GDM1 (cell line): ENCODE data around the gene SBF2.
A peak's percentile ranks its signal among the peaks of the same experiment; 100 is the strongest.
"Not testable (repeated sequence)": the region's sequence is repeated elsewhere in the genome, so short reads cannot be mapped to it uniquely, and the experiment has no call there.

Source experiments
- DNase-seq: peaks from one replicate; lab custom pipeline; 2025; lab: John Stamatoyannopoulos, UW

Gene SBF2

DNA sequence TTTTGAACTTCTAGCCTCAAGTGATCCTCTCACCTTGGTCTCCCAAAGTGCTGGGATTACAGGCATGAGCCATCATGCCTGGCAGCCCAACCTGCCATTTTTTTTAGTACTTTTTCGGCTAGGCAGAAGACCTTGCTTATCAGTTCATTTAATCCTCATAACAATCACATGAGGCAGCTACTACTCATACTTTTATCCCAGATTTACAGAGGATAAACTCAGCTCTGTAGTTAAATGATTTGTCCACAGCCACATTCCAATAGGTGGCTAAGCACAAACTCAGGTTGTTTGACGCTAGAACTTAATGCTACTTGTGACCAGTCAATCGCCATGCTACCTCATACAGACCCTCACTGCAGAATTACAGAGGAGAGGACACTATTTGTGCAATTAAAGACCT, 28.1 kb downstream of the SBF2 start:
- no peak for DNase-seq

DNA sequence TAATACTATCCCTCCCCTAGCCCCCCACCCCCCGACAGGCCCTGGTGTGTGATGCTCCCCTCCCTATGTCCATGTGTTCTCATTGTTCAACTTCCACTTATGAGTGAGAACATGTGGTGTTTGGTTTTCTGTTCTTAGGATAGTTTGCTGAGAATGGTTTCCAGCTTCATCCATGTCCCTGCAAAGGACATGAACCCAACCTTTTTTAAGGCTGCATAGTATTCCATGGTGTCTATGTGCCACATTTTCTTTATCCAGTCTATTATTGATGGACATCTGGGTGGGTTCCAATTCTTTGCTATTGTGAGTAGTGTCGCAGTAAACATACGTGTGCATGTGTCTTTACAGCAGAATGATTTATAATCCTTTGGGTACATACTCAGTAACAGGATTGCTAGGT, 29.3 kb downstream of the SBF2 start:
- not testable (repeated sequence) for DNase-seq

DNA sequence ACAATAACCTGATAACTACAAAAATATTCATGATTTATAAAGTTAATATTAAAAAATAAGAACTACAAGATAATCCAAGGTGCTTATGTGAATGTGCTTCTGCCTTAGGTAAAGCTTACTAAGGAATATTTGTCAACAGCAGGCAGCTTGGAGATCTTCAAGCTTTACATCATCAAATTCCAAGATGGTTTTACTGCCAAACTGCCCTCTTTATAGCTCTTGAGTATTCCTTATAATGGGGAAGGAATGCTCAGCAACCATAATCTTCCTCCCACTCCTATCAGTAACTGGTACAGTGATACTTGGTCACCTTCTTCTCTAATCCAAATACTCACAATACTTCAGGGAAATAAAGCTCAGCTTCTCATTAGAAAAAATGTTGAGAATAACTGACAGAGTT, 30.1 kb downstream of the SBF2 start:
- DNase-seq = no peak

DNA sequence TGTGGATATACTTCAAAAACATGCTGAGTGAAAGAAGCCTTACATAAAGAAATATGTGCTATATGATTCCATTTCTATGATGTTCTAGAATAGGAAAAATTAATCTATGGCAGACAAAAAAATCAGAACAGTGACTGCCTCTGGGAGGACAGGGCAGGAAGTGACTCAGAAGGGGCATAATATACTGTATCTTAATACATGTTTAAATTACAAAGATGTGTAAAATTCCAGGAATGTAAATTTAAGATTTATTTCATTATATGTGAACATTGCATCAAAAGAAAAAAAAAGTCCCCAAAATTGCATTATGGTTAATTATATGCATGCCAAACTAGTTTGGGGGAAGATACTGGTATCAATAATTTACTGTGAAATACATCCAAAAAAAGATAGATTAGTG, 32.2 kb downstream of the SBF2 start:
- no peak for DNase-seq

GRCh38 chr11:10257478-10257877, 36.5 kb downstream of the SBF2 start:
- no peak for DNase-seq

- no peak for DNase-seq
Observed at GRCh38 chr11:10255388-10256125, 38.5 kb downstream of the SBF2 start.

DNA sequence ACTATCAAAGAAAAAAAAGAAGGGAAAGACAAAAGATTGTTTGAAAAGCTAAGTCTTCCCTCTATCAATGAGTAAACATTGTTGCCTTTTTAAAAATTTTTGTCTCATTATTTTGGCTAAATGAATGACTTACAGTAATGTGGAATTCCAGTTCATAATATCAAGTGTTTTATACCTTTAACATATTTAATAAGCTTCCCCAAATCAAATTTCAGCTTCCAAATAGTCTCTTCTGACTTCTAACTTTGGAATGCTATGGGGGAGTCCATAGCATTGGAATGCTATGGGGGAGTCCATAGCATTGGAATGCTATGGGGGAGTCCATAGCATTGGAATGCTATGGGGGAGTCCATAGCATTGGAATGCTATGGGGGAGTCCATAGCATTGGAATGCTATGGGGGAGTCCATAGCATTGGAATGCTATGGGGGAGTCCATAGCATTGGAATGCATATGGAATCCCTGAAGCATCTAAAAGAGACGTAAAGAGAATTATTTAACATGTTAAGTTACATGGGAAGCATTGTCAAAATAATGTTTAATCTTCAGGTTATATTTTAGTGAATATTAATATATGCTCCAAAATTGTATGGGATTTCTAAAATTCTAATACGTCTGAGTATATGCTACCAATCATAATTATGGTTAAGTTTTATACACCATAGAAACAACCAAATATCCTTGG, 44.4 kb downstream of the SBF2 start:
- not testable (repeated sequence) for DNase-seq

GRCh38 chr11:10247011-10247410, 47.0 kb downstream of the SBF2 start:
- DNase-seq = no peak

DNA sequence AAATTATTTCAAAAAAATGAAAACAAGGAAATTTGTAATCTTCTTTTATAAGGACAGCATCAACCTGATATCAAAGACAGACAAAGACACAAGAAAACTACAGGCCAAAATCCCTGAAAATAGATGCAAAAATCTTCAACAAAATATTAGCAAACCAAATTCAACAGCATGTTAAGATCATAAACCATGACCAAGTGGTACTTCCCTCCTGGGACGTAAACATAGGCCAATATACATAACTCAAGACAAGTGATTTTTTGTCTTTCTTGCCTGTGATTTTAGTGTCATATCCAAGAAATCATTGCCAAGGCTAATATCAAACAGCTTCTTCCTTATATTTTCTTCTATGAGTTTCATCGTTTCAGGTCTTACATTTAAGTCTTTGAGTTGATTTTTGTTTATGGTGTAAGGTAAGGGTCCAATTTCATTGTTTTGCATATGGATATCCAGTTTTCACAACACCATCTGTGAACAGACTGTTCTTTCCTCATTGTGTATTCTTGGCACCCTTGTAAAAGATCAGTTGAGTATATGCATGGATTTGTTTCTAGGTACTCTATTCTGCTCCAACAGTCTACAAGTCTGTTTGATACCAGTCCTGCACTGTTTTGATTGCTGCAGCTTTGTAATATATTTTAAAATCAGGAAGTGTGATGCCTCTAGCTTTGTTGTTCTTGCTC, 50.0 kb downstream of the SBF2 start:
- no peak for DNase-seq

GRCh38 chr11:10236840-10237239, 57.2 kb downstream of the SBF2 start:
- DNase-seq = no peak

DNA sequence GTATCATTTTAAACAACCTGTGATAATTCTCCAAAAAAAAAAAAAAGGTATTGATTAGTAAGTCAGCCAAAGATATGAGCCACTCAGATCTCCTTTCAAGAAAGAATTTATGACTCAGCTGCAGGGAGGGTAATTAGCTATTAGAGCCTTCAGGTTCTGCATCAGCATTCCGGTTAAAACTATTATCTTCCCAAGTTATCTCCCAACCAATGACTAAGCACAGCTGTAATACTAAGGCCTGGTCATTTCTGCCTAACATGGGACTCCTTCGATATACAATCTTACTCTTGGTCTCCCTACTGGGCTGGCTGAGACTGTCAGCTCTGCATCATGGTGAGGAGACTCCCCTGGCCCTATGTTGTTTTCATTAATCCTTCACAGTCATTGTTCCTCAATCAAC, 60.4 kb downstream of the SBF2 start:
- no peak for DNase-seq

DNA sequence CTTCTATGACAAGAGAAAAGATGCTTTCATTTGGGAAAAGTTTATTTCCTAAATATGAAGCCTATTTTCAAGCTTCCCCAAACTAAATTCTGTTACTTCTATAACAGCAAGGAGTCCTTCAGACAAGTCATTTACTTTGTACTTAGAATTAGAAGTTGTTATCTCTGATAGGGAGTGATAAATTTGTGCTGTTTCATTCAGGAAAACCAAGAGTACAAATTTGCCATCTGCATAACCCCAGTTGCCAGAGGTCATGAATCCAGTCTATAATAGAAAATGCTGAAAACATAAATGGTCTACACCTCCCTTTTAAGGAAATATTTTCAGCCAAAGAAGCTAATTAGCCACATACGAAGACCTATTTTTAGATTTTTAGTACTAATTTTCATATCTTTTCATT, 61.3 kb downstream of the SBF2 start:
- DNase-seq = no peak

GRCh38 chr11:10231803-10232202, 62.2 kb downstream of the SBF2 start:
- DNase-seq = not testable (repeated sequence)

GRCh38 chr11:10225553-10225952, 68.5 kb downstream of the SBF2 start:
- DNase-seq = no peak

- no peak for DNase-seq
Observed at GRCh38 chr11:10222399-10222798, 71.6 kb downstream of the SBF2 start.

- no peak for DNase-seq
Observed at GRCh38 chr11:10221342-10221741, 72.7 kb downstream of the SBF2 start.

GRCh38 chr11:10211470-10211869, 82.5 kb downstream of the SBF2 start:
- DNase-seq = no peak

DNA sequence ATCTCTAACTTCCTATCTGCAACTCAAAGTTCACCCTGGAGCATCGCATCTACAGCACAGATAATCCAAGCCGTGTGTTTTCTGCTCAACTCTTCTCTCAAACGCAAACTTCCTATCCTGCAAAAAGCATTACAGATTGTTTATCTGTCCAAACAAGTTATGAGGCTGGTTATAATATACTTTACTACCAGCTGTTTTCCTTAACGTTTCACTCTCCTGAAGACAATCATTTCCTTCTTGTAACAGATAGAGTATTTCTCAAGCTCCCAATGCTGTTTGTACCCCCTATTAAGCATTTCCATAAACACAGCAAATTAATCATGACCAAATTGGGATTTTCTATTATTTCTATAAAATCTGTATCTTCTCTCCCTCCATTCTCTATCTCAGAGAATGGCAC, 84.7 kb downstream of the SBF2 start:
- no peak for DNase-seq

- peak; percentile 19 for DNase-seq
Observed at GRCh38 chr11:10208131-10208575, 85.9 kb downstream of the SBF2 start.

DNA sequence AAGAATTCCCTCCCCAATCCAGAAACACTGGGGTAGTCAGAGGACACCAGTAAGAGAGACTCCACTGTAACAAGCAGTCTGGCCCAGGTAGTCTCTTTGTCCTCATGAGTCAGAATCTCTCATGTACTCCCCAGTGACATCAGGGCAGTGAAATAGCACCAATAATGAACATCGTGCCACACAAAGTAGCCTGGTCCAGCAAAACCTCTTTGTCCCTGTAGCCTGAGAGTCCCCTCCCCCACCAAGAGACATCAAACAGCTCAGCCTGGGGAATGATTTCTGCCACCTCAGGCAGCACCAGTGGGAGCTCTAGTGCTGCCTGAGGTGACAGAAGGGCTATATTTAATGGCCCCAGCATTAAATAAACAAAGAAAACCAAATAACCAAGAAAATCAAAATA, 88.1 kb downstream of the SBF2 start:
- no peak for DNase-seq

GRCh38 chr11:10204021-10204420, 90.0 kb downstream of the SBF2 start:
- DNase-seq = no peak

DNA sequence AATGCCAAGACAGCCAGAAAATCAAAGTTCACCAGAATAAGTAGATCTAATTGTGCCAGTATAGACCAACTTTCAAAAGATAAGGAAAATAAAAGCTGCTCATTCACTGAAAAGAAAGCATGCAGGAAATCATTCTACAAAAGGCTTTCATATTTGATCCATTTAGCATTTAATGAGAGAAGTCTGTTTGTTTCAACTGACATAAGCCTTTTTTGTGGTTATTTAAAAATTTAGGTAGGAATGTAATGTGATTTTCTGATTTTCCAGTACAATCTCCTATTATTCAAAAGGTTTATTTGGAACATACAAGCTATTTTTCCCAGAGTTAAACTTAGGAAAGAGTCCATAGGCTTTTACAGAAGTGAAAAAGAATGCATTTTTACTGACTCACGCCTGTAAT, 92.7 kb downstream of the SBF2 start:
- no peak for DNase-seq

DNA sequence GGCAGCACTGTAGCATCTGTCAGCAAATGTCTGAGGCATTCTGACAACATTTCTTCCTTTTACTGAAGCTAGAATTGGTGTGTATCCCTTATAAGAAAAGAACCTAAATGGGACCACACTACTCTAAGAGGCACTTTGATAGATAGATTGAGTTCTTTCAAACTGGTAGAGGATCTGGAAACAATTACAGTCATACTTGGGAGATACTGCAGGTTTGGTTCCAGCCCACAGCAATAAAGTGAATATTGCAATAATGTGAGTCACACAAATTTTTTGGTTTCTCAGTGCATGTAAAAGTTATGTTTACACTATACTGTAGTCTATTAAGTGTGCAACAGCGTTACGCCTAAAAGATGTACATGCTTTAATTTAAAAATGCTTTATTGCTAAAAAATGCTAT, 96.9 kb downstream of the SBF2 start:
- no peak for DNase-seq
